ENCODE measurements around the gene NPHP1.
"Not testable (repeated sequence)": the region's sequence is repeated elsewhere in the genome, so short reads cannot be mapped to it uniquely, and the experiment has no call there.

NPHP1 gene

DNA sequence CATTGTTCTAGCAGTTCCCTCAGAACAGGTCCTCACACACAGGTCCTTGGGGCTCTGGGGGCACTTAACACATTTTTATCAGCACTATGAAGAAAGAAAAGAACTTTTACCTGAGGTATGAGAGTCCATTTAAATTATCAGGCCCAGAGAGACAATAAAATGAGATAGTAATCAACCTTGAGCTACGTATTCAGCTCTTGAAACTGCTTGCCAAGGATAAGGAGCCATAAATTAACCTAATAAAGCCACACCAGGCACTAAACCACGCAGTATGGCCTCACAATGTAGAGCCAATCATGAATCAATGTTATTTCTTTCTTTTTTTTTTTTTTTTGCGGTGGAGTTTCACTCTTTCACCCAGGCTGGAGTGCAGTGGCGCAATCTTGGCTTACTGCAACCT lies 126.7 kb downstream of the NPHP1 start:
- not testable (repeated sequence) for H3K27me3 ChIP-seq (replicated peaks; ENCODE audit: control insufficient read depth, insufficient read depth, low read length); H3K4me3 ChIP-seq (replicated peaks; ENCODE audit: low read depth, low read length); H3K36me3 ChIP-seq (ENCODE audit: control insufficient read depth, insufficient read depth, low read length); DNase-seq (ENCODE audit: extremely low read depth, insufficient read length)

- H3K4me3 ChIP-seq (replicated peaks; ENCODE audit: low read depth, low read length); H3K27me3 ChIP-seq (replicated peaks; ENCODE audit: control insufficient read depth, insufficient read depth, low read length); DNase-seq (ENCODE audit: extremely low read depth, insufficient read length); H3K36me3 ChIP-seq (ENCODE audit: control insufficient read depth, insufficient read depth, low read length): not testable (repeated sequence)
These were observed 128.9 kb downstream of the NPHP1 start for GRCh38 chr2:110075896-110076295.

Data from GM06990 (cell line).